Vagina (tissue), 2 donors: ENCODE measurements around the gene GRK3. TPM values are rescaled to one million over a fixed set of nuclear protein-coding genes. Genes with fewer than 3 reads are reported as not detected.

Experiments used
- DNase-seq, 2 donors: peaks; one replicate each; pipeline ENCODE4 v3.0.0-alpha.2; 2017; ENCODE audit errors: extremely low spot score in 2 of 2
- H3K27ac ChIP-seq: fragments of 200-600 bp; sonication (generic); one replicate; pipeline ENCODE4 v1.5.1; 2019
- H3K27me3 ChIP-seq: fragments of 200-600 bp; sonication (generic); one replicate; pipeline ENCODE4 v1.5.1; 2019
- H3K36me3 ChIP-seq, 2 donors: fragments of 200-600 bp; sonication (generic); one replicate each; pipeline ENCODE4 v1.5.1; 2017 to 2019
- H3K4me1 ChIP-seq: fragments of 200-600 bp; sonication (generic); one replicate; pipeline ENCODE4 v1.5.1; 2019
- H3K4me3 ChIP-seq, 2 donors: fragments of 200-600 bp; sonication (generic); 1 replicate in 1 of 2; 2 replicates in 1 of 2; pipeline ENCODE4 v1.5.1; 2016 to 2019
- H3K9me3 ChIP-seq: fragments of 200-600 bp; sonication (generic); one replicate; pipeline ENCODE4 v1.5.1; 2019
- POLR2A ChIP-seq, 2 donors: fragments of 450-650 bp; IDR thresholded peaks; one replicate each; pipeline ENCODE4 v1.6.1; 2017; ENCODE audit warnings: antibody characterized with exemption in 2 of 2, mild to moderate bottlenecking in 2 of 2, moderate library complexity in 2 of 2
- POLR2AphosphoS5 ChIP-seq, 2 donors: sonication (generic); formaldehyde crosslinking; IDR thresholded peaks; one replicate each; pipeline ENCODE4 v1.9.0; 2017; ENCODE audit warnings: antibody characterized with exemption in 2 of 2, mild to moderate bottlenecking in 2 of 2, low read depth in 1 of 2; ENCODE audit not compliant: insufficient read depth in 1 of 2
- intact Hi-C: fragments of 100-400 bp; cut with DNase I; formaldehyde crosslinking; loops from one replicate; pipeline ENCODE4 v1.15.1; 2023
- total RNA-seq: library from RNA; depleted of rRNA; stranded (reverse); fragments of >200 nt; gene quantifications from one replicate; pipeline ENCODE4 v1.2.3, GENCODE V29; 2016
- TF ChIP-seq, protein P1 (sequence below), 3 experiments: fragments of 450-650 bp in 2 of 3; fragments of 200-600 bp in 1 of 3; sonication (generic) in 1 of 3; IDR thresholded peaks; one replicate each; pipeline ENCODE4 v1.5.1; 2017 to 2019; ENCODE audit warnings: antibody characterized with exemption in 3 of 3, mild to moderate bottlenecking in 2 of 3, moderate library complexity in 2 of 3

Gene GRK3
- total RNA-seq, 1 donor from 2014 or later, result 5.6 TPM

DNA sequence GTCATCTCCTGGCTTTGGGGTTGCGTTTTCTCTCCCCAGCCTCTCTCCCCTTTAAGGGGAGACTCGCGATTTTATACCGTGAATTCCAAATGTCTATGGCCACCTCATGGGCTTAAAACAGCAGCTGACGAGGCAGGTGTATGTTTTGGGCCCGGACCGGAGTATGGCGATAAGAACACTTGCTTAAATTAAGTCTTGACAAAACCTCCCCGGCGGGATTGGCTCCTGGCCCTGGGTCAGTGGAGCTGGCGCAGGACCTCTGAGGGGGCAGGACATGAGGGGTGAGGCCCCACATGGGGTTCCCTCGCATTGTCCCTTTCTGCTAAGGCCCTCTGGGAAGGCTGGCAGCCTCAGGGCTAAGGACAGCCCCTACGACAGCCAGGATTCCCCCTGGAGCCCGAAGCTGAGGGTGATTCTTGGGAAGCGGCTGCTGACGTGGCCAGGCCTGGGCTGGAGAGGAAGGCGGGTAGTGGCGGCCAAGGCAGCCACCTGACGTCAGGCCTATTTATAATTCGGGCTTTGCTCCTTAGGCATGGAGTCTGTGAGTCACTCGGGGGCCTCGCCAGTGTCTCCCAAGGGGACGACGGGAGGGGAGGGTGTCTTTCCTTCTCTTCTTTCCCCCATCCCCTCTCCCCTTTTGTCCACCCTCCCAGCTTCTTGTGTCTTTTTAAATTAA is 190.2 kb downstream of the GRK3 start:
- no peaks in the 10 kb centered on the region for H3K27me3 ChIP-seq
- H3K27ac ChIP-seq, result no peak overlapping the region
- DNase-seq, result no peak
- intact Hi-C loops, result no loop called here
- peak in 1 of 2 donors; percentile 55 for TF ChIP-seq POLR2AphosphoS5 (IDR thresholded peaks at IDR 0.05; ENCODE audit: insufficient read depth in 1 of 2, low read depth in 1 of 2)
- no peak for TF ChIP-seq POLR2A (IDR thresholded peaks at IDR 0.05)
- H3K36me3 ChIP-seq, result no peaks in the 10 kb centered on the region
- H3K4me1 ChIP-seq, result no peaks in the 10 kb centered on the region
- no peak overlapping the region for H3K4me3 ChIP-seq
- H3K9me3 ChIP-seq, result no peaks in the 10 kb centered on the region

DNA sequence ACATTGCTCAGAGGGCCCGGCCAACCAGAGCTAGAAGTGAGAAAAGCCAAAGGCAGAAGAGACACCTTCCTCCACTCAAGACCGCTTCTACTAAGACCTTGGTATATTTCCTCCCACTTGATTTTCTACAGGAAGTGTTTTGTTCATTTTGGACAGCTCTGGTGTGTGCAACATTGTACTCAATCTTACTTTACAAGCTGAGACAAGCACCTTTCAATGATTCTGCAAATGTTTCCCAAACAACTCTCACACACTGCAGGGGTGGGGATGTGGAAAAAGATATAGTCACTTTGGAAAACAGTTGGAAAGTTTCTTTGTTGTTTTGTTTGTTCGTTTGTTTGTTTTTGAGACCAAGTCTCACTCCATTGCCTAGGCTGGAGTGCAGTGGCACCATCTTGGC is 193.2 kb downstream of the GRK3 start:
- no peak for TF ChIP-seq POLR2AphosphoS5 (IDR thresholded peaks at IDR 0.05; ENCODE audit: insufficient read depth in 1 of 2, low read depth in 1 of 2)
- TF ChIP-seq, protein P1, sequence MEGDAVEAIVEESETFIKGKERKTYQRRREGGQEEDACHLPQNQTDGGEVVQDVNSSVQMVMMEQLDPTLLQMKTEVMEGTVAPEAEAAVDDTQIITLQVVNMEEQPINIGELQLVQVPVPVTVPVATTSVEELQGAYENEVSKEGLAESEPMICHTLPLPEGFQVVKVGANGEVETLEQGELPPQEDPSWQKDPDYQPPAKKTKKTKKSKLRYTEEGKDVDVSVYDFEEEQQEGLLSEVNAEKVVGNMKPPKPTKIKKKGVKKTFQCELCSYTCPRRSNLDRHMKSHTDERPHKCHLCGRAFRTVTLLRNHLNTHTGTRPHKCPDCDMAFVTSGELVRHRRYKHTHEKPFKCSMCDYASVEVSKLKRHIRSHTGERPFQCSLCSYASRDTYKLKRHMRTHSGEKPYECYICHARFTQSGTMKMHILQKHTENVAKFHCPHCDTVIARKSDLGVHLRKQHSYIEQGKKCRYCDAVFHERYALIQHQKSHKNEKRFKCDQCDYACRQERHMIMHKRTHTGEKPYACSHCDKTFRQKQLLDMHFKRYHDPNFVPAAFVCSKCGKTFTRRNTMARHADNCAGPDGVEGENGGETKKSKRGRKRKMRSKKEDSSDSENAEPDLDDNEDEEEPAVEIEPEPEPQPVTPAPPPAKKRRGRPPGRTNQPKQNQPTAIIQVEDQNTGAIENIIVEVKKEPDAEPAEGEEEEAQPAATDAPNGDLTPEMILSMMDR (IDR thresholded peaks at IDR 0.05), result no peak
- TF ChIP-seq POLR2A (IDR thresholded peaks at IDR 0.05), result no peak
- no peaks in the 10 kb centered on the region for H3K9me3 ChIP-seq
- no peak overlapping the region for H3K4me3 ChIP-seq
- H3K27me3 ChIP-seq, result no peaks in the 10 kb centered on the region
- no peaks in the 10 kb centered on the region for H3K4me1 ChIP-seq
- intact Hi-C loops, result no loop called here
- DNase-seq, result no peak
- H3K36me3 ChIP-seq, result no peaks in the 10 kb centered on the region
- no peak overlapping the region for H3K27ac ChIP-seq

DNA sequence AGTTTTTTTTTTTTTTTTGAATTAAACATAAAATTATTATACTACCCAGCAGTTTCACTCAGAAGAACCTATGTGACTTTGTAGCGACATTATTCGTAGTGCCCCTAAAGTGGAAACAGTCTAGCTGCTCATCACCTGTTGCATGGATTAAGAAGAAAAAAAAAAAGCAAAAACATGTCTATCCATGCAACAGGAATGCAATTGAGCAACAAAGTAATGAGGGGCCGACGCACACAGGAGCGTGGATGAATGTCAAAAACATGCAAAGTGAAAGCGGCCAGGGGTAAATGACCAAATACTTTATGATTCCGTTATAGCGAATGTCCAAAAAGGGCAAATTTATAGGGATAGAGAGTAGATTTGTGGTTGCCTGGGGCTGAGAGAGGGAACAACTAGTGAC is 193.8 kb downstream of the GRK3 start:
- Histone ChIP-seq H3K4me3 (no peak overlapping the region), H3K27me3 (no peaks in the 10 kb centered on the region), H3K4me1 (no peaks in the 10 kb centered on the region), H3K9me3 (no peaks in the 10 kb centered on the region), H3K36me3 (no peaks in the 10 kb centered on the region), H3K27ac (no peak overlapping the region)
- intact Hi-C loops, result no loop called here
- TF ChIP-seq POLR2A (IDR thresholded peaks at IDR 0.05) (no peak), POLR2AphosphoS5 (IDR thresholded peaks at IDR 0.05; ENCODE audit: insufficient read depth in 1 of 2, low read depth in 1 of 2) (no peak)
- TF ChIP-seq, protein P1 (IDR thresholded peaks at IDR 0.05), result no peak
- DNase-seq, result no peak

DNA sequence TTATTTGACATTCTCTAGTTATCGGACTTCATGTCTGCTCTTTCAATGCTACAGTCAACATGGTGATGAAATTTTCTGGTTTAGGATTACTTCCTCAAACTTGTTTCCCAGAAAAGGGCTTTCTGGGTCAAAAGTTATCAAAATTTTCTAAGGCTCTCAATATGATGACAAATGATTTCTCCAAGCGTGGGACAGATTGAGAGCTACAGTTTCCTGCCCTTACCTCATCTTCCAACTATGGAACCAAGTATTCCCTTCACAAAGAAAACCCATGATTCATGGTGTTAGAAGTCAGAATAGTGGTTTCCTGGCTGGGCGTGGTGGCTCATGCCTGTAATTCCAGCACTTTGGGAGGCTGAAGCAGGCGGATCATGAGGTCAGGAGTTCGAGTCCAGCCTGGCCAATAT is 195.4 kb downstream of the GRK3 start:
- Histone ChIP-seq H3K4me1 (no peaks in the 10 kb centered on the region), H3K4me3 (no peak overlapping the region), H3K36me3 (no peaks in the 10 kb centered on the region), H3K27ac (no peak overlapping the region), H3K27me3 (no peaks in the 10 kb centered on the region), H3K9me3 (no peaks in the 10 kb centered on the region)
- intact Hi-C loops, result loop anchor here (10.0 kb wide), 1 partner anchor 295 kb away; no protein-coding TSS in a partner anchor
- TF ChIP-seq POLR2AphosphoS5 (IDR thresholded peaks at IDR 0.05; ENCODE audit: insufficient read depth in 1 of 2, low read depth in 1 of 2) (no peak), POLR2A (IDR thresholded peaks at IDR 0.05) (no peak)
- TF ChIP-seq, protein P1 (IDR thresholded peaks at IDR 0.05), result no peak
- DNase-seq, result no peak

DNA sequence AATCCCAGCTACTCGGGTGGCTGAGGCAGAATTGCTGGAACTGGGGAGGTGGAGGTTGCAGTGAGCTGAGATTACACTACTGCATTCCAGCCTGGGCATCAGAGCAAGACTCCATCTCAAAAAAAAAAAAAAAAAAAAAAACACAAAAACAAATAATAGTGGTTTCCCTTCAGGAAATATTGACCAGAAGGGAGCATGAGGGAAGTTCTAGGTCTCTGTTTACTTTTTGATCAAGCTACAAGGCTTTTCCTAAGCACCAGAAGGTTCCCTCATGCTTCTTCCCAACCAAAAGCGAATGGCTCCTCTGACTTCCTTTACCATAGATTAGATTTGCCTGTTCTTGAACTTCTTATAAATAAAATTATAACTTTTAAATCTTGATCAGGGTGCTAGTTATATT is 195.8 kb downstream of the GRK3 start:
- Histone ChIP-seq H3K36me3 (no peaks in the 10 kb centered on the region), H3K27me3 (no peaks in the 10 kb centered on the region), H3K9me3 (no peaks in the 10 kb centered on the region), H3K27ac (no peak overlapping the region), H3K4me3 (no peak overlapping the region), H3K4me1 (no peaks in the 10 kb centered on the region)
- no peak for DNase-seq
- intact Hi-C loops, result loop anchor here (10.0 kb wide), 1 partner anchor 295 kb away; no protein-coding TSS in a partner anchor
- TF ChIP-seq POLR2AphosphoS5 (IDR thresholded peaks at IDR 0.05; ENCODE audit: insufficient read depth in 1 of 2, low read depth in 1 of 2) (no peak), POLR2A (IDR thresholded peaks at IDR 0.05) (no peak)
- TF ChIP-seq, protein P1 (IDR thresholded peaks at IDR 0.05), result no peak
